HG03558 (cell line): Measurements from ENCODE around the gene ACSM6.

Experiments
- ATAC-seq: cut with Tn5 transposase; IDR thresholded peaks from one replicate; pipeline ENCODE4 v1.9.1; 2021; ENCODE audit warnings: moderate number of reproducible peaks; ENCODE audit not compliant: unreplicated experiment; ENCODE audit errors: extremely low read depth

ACSM6 gene

DNA sequence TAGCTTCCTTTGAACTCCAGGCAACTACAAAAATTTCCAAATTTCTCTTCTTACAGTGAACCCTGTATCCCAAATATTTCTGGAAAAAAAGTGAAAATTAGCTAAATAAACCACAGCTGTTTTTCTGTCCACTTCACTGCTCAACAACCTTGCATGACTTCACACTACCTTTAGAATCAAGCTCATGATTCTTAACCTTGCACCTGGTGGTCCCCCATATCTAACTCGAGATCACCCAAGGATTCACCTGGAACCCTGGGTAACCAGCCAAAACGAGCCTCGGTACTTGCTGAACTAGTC, 49.2 kb downstream of the ACSM6 start:
- no peak for ATAC-seq

DNA sequence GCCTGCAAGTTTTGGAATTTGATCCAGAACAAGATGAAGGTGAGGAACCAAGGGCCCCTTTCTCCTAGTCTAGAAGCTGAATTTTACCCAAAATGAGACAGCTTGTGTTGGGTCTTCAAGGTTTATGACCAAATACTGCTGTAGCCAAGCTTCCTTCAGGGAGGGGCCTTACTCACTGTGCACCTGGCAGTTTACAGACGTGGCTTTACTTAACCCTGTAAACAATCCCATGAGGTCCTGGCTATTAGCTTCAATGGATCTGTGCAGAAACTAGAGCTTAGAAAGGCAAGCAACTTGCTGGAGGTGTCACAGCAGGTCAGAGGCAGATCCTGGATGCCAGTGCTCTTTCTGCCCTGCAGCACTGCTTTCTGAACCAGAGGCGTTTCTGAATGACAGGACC, 50.1 kb downstream of the ACSM6 start:
- no peak for ATAC-seq

DNA sequence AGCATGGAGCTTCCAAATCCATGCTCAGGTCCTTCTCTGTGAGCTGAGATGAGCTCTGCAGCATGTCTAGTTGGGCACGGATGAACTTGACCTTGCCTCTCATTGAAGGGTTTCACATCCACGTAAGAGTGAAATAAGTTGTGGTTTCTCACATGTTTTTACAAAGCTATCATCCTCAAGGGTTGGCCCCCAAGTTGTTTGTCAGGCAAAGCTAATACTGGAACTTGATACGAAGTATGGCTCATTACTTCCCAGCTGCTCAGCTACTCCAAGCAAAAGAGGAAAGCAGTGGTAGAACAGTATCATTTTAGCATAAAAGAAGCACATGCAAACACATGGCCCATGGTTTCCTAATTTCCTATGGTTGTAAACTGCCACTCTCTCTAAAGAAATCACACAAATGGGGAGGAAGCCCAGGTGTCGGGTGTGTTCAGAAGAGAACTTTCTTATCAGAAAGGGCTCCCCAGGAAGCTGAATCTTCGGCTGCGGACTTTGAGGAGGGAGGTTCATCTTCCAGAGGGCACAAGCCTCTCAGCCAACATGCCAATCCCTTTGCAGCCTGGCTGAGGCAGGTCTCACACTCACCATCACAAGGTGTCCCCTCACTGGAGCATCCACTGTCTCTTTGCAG, 51.5 kb downstream of the ACSM6 start:
- ATAC-seq: peak; percentile 78

DNA sequence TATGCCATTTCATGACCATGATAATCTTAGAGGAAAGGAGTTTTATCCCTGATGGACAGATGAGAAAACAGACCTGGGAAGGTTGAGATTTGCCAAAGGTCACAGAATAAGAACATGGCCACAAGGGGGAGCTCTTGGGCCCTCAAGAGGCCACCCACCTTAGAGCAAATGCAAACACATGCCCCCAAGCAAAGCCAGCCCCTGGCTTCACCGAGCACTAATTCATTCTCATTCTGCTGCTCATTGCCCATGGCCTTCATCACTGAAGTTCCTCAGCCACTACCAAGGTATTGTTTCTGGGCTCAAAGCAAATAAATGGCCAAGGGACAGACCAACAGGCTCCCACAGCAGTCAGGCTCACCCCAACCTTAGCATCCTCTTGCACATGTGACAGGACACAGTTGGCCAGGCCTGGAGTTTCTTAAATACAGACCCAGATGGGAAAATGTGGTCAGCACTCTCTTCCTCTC, 52.6 kb downstream of the ACSM6 start:
- no peak for ATAC-seq

DNA sequence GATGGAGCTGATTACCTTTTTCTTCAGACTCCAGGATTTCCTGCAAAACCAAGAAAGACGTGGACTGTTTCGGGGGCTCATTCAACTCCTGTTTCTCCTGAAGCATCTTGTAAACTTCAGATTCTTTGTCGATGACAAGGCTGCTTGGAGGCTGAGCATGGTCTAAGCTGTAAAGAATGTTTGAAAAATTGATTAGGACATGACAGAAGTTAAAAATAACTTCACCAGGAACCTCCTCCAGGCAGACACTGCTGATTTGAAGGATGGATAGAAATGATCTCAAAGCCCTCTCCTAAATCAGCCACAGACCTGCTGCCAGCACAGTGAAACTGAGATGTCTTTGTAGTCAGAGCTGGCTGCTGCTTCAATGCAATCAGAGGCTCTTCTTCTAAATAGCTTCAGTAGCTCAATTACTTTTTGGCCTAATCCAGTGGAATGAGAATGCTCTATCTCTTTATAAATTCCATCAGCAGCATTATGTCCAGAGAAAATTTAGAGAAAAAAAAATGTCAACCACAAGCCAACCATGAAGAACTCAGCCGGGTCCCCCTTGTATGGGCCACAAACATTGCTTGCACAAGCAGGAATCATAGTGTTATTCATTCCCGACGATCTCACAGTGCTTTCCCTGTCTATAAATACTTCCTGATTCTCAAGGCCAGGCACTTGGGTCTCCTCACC, 53.3 kb downstream of the ACSM6 start:
- no peak for ATAC-seq

DNA sequence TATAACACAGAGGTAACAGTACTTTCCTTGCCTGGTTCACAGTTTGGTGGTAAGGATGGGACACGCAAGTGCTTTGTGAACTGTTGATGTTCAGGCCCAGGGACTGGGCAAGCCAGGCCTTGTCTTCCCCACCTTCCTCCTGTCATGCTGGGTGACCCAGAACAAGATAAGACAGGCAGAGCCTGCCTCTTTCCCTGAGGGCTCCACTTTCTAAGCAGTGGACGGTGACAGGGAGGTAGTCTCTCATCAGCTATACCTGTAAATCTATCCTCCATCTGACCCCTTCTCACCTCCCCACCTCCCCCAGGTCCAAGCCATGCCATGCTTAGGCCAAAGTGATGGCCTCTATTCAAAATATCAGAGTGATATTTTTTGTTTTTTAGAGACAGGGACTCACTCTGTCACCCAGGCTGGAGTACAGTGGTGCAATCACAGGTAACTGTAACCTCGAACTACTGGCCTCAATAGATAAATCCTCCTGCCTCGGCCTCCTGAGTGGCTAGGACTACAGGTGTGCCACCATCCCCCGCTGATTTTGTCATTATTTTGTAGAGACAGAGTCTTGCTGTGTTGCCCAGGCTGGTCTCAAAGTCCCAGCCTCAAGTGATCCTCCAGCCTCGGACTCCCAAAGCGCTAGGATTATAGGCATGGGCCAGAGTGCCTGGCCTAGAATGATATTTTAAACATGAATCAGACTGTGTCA, 54.0 kb downstream of the ACSM6 start:
- ATAC-seq: no peak

DNA sequence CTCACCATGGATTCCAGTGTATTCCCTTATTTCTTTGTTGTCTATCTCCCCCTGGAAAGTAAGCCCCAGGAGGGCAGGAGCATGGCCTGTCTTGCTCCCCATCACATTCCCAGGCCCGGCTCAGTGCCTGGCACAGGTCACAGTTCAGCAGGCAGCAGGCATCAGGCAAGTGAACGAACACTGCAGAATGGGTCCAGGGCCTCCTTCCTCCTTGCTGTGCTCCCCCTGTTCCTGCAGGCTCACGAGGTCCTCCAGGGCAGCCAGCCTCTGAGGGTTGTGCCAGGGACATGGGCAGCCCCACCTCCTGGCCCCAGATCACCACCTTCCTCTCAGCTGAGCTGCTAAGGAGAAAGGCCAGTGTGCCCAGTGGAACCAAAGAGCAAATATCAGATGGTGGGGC, 55.0 kb downstream of the ACSM6 start:
- no peak for ATAC-seq

DNA sequence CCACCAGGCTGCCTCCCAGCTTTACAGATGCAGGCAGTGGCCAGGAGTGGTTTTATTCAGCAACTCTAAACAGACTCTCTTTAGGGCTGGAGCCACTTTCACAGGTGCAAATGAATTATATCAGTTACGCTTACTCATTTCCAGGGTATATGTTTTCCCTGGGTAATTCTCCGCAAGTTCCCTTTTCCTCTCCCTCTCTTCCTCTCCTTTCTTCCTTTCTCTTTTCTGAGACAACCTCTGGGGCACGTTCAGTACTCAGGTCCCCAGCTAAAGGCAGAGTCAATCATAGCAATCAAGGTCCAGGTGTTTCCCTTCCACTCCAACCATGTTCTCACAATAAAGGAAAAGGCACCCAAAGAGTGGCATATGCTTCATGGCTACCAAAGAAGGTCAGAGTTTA, 55.4 kb downstream of the ACSM6 start:
- no peak for ATAC-seq

DNA sequence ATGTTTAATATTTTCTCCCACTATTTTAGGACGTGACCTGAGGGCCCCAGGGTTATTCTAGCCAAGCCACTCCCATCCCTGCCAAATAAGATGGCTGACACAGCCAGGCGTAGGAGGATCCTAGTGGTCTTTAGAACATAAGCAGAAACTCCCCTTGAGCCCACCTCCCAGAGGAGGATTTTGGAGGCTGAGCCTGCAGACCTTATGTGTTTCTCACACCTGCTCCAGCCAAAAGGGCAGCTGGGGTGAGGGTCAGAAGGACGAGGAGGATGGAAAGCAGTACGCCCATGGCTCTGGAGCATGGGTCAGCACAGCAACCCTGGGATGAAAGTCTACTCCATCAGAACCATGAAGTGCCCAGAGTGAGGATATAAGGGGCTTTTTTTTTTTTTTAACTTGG, 56.8 kb downstream of the ACSM6 start:
- no peak for ATAC-seq

DNA sequence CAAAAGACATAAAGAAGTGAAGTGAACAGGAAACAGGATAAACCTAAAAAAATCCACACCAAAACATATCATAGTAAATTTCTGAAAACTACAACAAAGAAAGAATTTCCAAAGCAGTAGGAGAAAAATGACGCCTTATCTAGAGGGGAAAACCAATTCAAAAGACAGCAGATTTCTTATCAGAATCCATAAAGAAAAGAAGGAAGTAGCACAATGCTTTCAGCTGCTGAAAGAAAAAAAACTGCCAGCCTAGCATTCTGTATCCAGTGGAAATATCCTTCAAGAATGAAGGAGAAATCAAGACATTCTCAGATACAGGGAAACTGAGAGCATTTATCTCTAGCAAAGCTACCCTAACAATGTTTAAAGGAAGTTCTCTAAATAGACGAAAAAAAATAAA, 59.0 kb downstream of the ACSM6 start:
- ATAC-seq: no peak

DNA sequence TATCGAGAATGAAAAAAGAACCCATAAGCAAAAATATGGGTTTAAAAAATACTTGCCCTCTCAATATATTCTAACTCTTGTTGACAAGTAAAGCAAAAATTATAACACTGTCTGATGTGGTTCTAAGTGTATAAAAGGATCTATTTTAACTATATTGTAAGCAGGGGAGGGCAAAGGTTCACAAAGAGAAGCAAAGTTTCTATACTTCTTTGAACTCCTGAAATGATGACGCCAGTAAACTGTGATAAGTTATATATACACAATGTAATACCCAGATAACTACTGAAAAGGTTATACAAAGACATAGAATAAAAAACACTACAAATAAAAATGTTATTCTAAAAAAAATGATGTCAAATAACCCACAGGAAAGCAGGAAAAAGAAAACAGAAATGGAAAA, 59.6 kb downstream of the ACSM6 start:
- no peak for ATAC-seq

DNA sequence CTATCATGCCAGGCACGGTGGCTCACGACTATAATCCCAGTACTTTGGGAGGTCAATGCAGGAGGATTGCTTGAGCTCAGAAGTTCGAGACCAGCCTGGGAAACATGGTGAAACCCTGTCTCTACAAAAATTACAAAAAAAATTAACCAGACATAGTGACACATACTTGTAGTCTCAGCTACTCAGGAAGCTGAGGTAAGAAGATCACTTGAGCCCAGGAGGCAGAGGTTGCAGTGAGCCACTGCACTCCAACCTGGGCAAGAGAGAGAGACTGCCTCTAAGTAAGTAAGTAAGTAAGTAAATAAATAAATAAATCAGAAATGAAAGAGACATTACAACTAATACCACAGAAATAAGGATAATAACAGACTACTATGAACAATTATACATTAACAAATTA, 60.6 kb downstream of the ACSM6 start:
- peak; percentile 34 for ATAC-seq

DNA sequence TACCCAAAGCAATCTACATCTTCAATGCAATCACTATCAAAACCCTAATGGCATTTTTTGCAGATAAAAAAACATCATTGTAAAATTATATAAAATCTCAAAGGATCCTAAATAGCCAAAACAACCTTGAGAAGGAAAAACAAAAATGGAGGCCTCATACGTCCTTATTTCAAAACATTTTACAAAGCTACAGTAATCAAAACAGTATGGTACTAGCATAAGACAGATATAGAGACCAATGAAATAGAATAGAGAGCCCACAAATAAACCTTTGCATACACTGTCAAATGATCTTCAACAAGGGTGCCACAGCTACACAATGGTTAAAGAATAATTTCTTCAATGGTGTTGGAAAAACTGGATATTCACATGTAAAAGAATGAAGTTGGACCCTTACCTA, 62.2 kb downstream of the ACSM6 start:
- ATAC-seq: no peak

DNA sequence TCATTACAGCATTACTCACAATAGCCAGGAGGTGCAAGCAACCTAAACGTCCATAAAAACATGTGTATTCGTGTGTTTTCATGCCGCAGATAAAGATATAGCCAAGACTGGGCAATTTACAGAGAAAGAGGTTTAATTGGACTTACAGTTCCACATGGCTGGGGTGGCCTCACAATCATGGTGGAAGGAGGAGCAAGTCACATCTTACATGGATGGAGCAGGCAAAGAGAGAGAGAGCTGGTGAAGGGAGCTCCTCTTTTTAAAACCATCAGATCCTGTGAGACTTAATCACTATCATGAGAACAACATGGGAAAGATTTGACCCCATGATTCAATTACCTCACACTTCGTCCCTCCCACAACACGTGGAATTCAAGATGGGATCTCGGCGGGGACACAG, 63.8 kb downstream of the ACSM6 start:
- ATAC-seq: no peak

DNA sequence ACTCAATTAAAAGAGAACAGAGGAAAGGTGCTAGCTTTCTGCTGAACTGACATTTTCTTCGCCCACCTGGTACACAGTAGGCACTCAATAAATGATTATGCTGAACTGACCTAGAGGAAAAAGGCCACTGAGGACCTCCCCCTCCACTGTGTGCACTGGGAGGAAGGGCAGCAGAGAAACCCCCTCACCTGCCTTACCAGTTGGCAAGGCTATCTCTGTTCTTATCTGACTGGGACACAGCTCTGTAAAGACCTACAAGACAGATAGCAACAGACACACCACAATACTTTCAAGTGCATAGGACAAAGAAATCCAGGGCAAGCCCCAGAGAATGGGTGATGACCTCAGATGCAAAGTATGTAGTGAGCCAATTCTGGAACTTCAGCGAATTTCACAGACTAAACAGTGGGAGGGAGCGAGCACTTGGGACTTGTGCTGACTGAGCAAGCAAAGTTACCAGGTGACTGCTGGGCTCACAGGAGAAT, 66.4 kb downstream of the ACSM6 start:
- ATAC-seq: no peak

DNA sequence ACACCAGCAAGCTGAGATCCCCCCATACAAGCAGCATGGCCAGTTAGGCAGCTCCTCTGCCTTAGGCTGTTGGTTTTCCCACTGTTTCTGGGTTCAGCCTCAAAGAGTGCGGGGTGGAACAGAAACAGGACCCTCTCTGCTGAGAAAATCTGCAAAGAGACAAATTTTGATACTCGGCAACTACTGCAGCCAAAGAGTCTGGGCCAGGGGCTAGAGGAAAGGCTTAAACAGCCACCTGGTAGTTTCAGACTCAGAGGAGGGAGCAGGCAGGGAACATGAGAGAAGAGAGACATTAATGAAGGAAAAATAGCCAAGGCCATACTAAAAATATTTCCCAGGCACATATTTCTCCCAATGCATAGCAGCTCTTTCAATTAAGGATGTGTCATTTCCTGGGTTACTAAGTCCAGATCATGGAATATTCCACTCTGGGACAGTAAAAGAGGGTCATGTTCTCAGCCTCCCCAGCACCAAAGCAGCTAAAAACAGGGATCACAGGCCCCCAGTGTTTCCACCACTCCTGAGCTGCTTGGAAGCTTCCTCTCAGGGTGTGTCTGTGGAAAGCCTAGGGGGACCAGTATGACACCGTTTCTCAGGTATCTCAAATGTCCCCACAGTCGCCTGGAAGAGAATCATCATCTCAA, 67.0 kb downstream of the ACSM6 start:
- ATAC-seq: no peak

DNA sequence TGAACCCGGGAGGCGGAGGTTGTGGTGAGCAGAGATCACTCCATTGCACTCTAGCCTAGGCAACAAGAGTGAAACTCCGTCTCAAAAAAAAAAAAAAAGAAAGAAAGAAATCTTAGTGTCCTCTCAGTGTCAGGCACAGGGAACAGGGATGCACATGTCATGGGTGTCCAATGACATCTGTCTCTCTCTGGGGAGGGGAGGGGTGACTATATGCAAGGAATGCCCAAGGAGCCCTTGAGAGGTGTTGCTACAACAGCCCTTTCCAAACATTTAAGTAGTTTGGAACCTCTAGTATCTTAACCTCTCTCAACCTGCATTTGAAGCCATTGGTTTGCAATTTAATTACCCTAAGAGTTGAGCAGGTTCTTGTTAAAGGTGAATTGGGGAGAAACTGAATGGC, 67.9 kb downstream of the ACSM6 start:
- ATAC-seq: no peak

DNA sequence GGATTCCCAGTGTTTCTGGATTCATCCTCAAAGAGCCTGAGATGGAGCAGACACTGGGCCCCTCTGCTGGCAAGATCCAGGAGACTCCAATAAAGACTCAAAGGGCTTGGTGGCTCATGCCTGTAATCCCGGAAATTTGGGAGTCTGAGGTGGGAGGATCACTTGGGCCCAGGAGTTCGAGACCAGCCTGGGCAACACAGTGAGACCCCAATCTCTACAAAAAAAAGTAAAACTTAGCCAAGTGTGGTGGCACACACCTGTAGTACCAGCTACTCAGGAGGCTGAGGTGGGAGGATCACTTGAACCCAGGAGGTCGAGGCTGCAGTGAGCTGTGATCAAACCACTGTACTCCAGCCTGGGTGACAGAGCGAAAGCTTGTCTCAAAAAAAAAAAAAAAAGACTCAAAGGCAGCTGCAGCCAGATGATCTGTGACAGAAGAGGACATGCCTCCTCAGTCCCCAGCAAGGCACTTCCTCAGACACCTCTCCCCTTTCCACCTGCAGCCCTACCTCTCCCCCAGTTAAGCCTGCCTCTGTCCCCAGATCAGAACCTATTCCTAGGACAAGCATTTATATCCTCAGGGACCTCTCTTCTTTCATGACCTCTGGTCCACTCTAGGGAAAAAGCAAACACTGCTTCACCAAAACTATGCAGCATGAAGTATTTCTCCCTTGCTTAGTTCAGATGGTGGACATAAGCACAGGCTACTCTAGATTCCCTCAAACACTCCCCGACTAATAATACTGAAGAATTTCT, 68.9 kb downstream of the ACSM6 start:
- ATAC-seq: no peak

DNA sequence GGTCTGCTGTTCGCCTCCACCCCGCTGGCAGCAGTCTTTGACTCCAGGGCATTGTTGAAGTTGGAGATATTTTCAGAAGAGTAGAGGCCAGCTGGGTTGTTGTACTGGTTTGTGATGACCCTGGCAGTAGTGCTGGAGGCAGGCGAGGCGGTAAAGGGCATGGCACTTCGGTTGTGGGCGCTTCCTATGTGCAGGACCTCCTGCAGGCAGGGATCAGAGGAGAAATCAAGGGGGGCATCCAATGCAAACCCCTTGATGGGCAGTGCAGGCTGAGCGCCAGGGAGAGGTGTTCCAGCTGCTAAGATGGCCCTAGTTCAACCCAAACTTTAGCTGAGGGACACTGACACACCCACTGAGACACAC, 69.8 kb downstream of the ACSM6 start:
- no peak for ATAC-seq

DNA sequence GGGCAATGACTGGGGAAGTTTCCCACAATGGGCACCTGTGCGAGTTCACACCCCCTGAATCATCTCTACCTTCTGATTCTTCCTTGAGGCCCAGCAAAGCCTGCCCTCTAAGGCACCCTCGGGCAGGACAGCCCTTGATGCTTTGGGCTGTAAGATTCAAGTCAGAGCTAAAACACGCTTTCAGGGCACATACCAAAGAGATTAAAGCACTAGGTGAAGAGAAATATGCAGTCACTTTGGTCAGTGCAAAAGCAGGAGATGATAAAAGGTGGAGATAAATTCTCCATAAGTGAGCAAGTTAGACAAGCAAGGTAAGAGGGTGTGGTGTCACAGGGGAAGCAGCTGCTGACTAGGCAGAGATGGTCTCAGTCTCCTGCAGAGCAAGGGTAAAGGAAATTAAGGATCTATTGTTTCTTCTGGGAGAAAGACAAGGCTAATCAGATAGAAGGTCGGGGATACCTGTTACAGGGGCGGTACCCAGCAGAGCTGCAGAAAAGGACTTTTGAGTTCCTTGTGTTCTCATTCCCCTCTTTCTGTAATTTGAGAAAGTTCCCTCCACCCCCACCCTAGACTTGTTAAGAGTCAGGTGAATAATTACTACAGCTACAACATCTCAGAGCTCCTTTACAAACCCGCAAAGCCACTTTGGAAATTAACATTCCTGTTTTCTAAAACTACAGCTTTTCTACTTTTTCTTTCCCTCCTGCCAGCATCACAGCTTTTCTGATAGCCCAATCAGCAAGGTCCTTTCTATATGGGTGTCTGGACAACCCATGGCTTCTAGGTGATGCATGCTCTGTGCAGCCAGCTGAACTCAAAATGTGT, 70.4 kb downstream of the ACSM6 start:
- no peak for ATAC-seq
